Upper lobe of right lung (tissue), 1 donor: ENCODE results near the gene CXCL16. TPM values are rescaled to one million over a fixed set of nuclear protein-coding genes. Genes with fewer than 3 reads are reported as not detected.

Source experiments
- ATAC-seq: fragments of 200-7000 bp; cut with Tn5 transposase; one replicate; pipeline ENCODE4 v1.9.1; 2020; ENCODE audit warnings: mild to moderate bottlenecking, moderate library complexity
- DNase-seq: peaks from one replicate; pipeline ENCODE4 v3.0.0-alpha.2; 2020
- H3K27ac ChIP-seq: fragments of 200-600 bp; one replicate; pipeline ENCODE4 v1.8.0; 2022
- H3K27me3 ChIP-seq: fragments of 200-600 bp; one replicate; pipeline ENCODE4 v1.8.0; 2022; ENCODE audit warnings: mild to moderate bottlenecking
- H3K36me3 ChIP-seq: fragments of 200-600 bp; one replicate; pipeline ENCODE4 v1.8.0; 2022
- H3K4me1 ChIP-seq: fragments of 200-600 bp; one replicate; pipeline ENCODE4 v1.8.0; 2022
- H3K4me3 ChIP-seq: fragments of 200-600 bp; one replicate; pipeline ENCODE4 v1.8.0; 2022; ENCODE audit warnings: mild to moderate bottlenecking
- H3K9me3 ChIP-seq: fragments of 200-600 bp; one replicate; pipeline ENCODE4 v1.8.0; 2022
- CTCF ChIP-seq: fragments of 200-600 bp; IDR thresholded peaks from one replicate; pipeline ENCODE4 v1.8.0; 2022; ENCODE audit warnings: antibody characterized with exemption
- intact Hi-C: fragments of 100-400 bp; cut with DNase I; formaldehyde crosslinking; loops from one replicate; pipeline ENCODE4 v1.11.0; 2022
- total RNA-seq: library from RNA; stranded (reverse); fragmentation: NEBNext Ultra II Directional; extraction: Animal tissue kit (Norgen Biotek cat#: 25700); gene quantifications from one replicate; pipeline ENCODE4 v1.2.1, GENCODE V29; 2021
- donor health status: DM: no; HTN: yes; CAD: no; lungs with severe emphysema.

Gene CXCL16
- total RNA-seq, 1 donor from 2014 or later, result 169 TPM

- no peak for TF ChIP-seq CTCF
- ATAC-seq, result no peak
These were observed 32.5 kb upstream of the CXCL16 start for GRCh38 chr17:4772235-4772613.

GRCh38 chr17:4771519-4772234 lies 31.9 kb upstream of the CXCL16 start, which contains the start of gene TM4SF5:
TSS of gene TM4SF5 (plus strand) at chr17:4771886. CDS start at chr17:4771923, 37 bp downstream.
- no peak within 1 kb of the TSS for H3K27ac ChIP-seq
- no peaks in the 10 kb centered on the region for H3K9me3 ChIP-seq
- no peak within 1 kb of the TSS for H3K4me3 ChIP-seq
- no peaks in the 10 kb centered on the region for H3K36me3 ChIP-seq
- no peak for TF ChIP-seq CTCF
- no peaks in the 10 kb centered on the region for H3K27me3 ChIP-seq
- H3K4me1 ChIP-seq, result no peaks in the 10 kb centered on the region
- ATAC-seq (no peak), DNase-seq (no peak)
- intact Hi-C loops, result no loop called here

More at GRCh38 chr17:4772235-4772613, 32.5 kb upstream of the CXCL16 start:
- no peaks in the 10 kb centered on the region for H3K36me3 ChIP-seq
- no peaks in the 10 kb centered on the region for H3K9me3 ChIP-seq
- DNase-seq, result no peak
- no peak overlapping the region for H3K27ac ChIP-seq
- intact Hi-C loops, result no loop called here
- no peaks in the 10 kb centered on the region for H3K4me1 ChIP-seq
- H3K27me3 ChIP-seq, result no peaks in the 10 kb centered on the region
- no peak overlapping the region for H3K4me3 ChIP-seq

- Histone ChIP-seq H3K27ac (no peak overlapping the region), H3K27me3 (no peaks in the 10 kb centered on the region), H3K4me3 (no peak overlapping the region), H3K9me3 (no peaks in the 10 kb centered on the region), H3K4me1 (no peaks in the 10 kb centered on the region), H3K36me3 (no peaks in the 10 kb centered on the region)
- intact Hi-C loops, result no loop called here
- ATAC-seq, result no peak
- DNase-seq, result no peak
- TF ChIP-seq CTCF, result no peak
These were observed 29.9 kb upstream of the CXCL16 start for GRCh38 chr17:4769628-4770027.

GRCh38 chr17:4768298-4768697 lies 28.6 kb upstream of the CXCL16 start:
- ATAC-seq (peak; percentile 64), DNase-seq (no peak)
- Histone ChIP-seq H3K9me3 (no peaks in the 10 kb centered on the region), H3K36me3 (no peaks in the 10 kb centered on the region), H3K27me3 (no peaks in the 10 kb centered on the region), H3K27ac (peak overlapping the region; percentile 51), H3K4me1 (no peaks in the 10 kb centered on the region), H3K4me3 (no peak overlapping the region)
- TF ChIP-seq CTCF, result no peak
- intact Hi-C loops, result no loop called here

- Histone ChIP-seq H3K4me3 (no peak overlapping the region), H3K9me3 (no peaks in the 10 kb centered on the region), H3K36me3 (no peaks in the 10 kb centered on the region), H3K27ac (no peak overlapping the region), H3K4me1 (no peaks in the 10 kb centered on the region), H3K27me3 (no peaks in the 10 kb centered on the region)
- ATAC-seq, result no peak
- TF ChIP-seq CTCF, result no peak
- intact Hi-C loops, result no loop called here
- DNase-seq, result no peak
These were observed 27.0 kb upstream of the CXCL16 start for GRCh38 chr17:4766723-4767122.
